GM18520 (cell line): ENCODE results near the gene C2orf92.

ENCODE experiments used
- ATAC-seq: cut with Tn5 transposase; IDR thresholded peaks from one replicate; pipeline ENCODE4 v1.9.1; 2021; ENCODE audit not compliant: unreplicated experiment

Gene C2orf92

GRCh38 chr2:97740590-97741182 lies 71.2 kb downstream of the C2orf92 start:
- ATAC-seq: no peak

- no peak for ATAC-seq
Observed at GRCh38 chr2:97741251-97741650, 71.7 kb downstream of the C2orf92 start.

- no peak for ATAC-seq
Observed at GRCh38 chr2:97741686-97742085, 72.2 kb downstream of the C2orf92 start.

- ATAC-seq: no peak
Observed at GRCh38 chr2:97742381-97742847, 72.9 kb downstream of the C2orf92 start.

- no peak for ATAC-seq
Observed at GRCh38 chr2:97743913-97744312, 74.4 kb downstream of the C2orf92 start.

GRCh38 chr2:97745474-97746174 lies 76.1 kb downstream of the C2orf92 start:
- peak; percentile 60 for ATAC-seq

- ATAC-seq: no peak
Observed at GRCh38 chr2:97747285-97747684, 77.8 kb downstream of the C2orf92 start.

- no peak for ATAC-seq
Observed at GRCh38 chr2:97747716-97748115, 78.2 kb downstream of the C2orf92 start.

- no peak for ATAC-seq
Observed at GRCh38 chr2:97749581-97749980, 80.1 kb downstream of the C2orf92 start.

- ATAC-seq: no peak
Observed at GRCh38 chr2:97750017-97750416, 80.5 kb downstream of the C2orf92 start.

- ATAC-seq: no peak
Observed at GRCh38 chr2:97751752-97752151, 82.2 kb downstream of the C2orf92 start.
